Activated T-cell treated with anti-CD3 and anti-CD28 coated beads for 24 hours (primary cell): ENCODE results near the gene MED7.

Experiments used
- DNase-seq: peaks from one replicate; pipeline ENCODE4 v3.0.0-alpha.2; 2020; ENCODE audit warnings: low read depth

MED7 gene

GRCh38 chr5:157106630-157107461, 35.8 kb downstream of the MED7 start:
- DNase-seq, result no peak

- DNase-seq, result peak; percentile 16
These were observed 42.5 kb downstream of the MED7 start for GRCh38 chr5:157100140-157100679.

- no peak for DNase-seq
These were observed 54.2 kb downstream of the MED7 start for GRCh38 chr5:157088342-157088990.
